ENCODE data around the gene NR6A1.

The NR6A1 gene

DNA sequence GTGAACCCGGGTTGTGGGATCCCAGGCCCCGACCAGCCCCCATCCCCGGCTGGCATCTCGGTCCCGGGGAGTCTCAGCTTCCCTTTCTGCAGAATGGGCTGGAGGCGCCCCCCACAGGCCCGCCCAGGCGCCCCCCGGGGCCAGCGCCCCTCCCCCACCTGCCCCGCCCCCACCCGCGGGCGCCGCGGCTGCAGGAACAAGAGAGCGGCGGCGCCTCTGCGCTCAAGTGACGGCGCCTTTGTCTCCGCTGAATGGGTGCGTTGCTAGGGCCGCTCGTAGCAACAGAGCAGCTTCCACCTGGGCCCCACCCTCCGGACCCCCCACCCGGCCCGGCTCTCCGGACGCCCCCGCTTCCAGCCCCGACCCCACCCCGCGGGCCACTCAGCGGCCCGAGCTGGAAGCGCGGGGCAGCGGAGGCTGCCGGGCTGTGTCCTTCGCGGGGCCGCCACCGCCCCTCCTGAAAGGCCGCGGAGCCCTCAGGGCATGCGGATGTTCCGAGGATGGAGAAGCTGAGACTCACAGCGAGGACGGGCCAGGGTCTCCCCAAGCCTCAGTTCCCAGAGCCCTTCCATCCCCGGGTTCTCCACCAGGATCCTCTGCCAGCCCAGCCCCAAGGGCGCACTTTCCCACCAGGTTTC lies 293.3 kb downstream of the NR6A1 start:
- no peak for DNase-seq (ENCODE audit: extremely low read depth in 1 of 2, low read depth in 1 of 2)

DNA sequence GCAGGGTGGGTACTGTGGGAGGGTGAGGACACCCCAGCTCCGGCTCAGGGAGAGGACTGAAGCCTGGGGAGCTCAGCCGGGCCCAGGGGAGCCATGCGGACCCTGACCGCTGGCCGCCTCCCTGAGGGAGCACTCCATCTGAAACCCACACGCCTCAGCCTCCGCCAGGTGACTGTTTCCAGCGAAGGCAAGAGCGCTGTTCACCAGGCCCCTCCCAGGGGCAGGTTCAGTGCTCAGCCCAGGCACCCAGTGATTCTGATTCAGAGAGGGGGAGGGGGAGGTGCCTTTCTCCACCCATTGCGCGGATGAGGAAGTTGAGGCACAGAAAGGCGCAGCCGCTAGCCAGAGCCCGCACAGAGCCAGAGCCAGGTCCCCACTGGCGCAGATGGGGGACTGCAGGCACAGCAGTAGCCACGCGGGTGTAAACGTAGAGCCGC lies 293.9 kb downstream of the NR6A1 start:
- no peak for DNase-seq (ENCODE audit: extremely low read depth in 1 of 2, low read depth in 1 of 2)

DNA sequence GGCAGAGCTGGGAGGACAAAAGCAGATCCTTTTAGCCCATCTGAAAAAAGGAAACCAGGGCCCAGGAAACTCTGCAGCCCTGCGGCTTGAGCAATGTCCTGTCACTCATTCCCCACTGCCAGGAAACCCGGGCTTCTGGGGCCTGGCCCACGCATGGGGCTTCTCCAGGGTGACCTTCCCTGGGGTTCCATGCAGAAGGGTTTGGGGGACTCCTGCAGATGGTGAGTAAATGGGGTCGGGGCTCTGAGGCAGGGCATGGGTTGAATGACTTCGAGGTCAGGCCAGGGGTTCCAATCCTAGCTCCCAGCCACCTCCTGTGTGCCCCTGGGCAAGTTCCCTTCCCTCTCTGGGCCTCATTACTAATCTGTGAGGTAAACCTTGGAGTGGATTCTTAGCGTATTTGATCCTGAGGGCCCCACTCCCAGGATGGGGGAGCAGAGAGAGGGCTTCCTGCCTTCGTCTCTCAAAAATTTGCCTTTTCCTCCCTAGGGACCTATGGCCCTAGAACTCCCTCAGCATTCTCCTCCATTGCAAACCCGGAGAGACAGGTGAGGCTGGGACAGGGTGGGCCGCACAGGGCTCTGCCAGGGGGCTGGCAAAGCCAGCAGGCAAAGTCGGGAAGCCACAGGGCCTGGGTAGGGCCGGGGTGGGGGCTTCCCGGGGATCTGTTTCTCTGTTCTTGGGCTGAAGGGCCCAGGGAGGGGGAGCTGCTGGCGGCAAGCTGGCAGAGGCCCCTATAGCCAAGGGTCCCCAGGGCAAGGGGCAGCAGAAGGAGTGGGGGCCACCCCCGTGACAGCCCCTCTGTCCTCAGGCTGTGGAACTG lies 295.0 kb downstream of the NR6A1 start:
- DNase-seq (ENCODE audit: extremely low read depth in 1 of 2, low read depth in 1 of 2): no peak

DNA sequence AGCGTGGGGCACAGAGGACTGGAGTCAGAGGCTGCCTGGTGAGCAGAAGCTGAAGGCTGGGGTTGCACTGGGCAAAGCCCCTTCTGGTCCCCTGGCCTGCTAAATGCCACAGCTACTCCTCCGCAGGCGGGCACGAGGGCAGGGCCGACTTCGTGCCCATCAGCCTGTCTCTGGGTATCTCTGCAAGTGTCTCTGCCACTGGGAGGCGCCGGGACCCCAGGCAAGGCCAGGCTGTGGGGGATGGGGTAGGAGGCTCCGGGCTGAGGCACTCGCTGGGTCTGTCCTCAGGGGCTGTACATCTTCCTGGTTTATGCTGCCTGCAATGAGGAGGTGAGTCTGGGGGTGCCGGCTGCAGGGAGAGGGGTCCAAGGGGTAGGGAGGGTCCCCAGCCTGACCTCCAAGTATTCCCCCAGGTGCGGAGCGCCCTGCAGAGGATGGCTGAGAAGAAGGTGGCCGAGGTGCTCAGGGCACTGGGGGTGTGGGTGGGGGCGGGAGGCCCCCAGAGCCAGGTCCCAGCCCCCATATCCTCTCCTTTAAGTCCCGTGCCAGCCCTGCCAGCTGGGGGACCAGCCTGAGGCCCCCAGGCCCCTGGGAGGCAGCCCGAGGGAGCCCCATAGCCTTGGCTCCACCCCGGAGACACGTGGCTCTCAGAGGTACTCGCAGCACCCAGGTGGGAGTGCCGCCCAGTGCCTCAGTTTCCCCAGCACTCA lies 295.8 kb downstream of the NR6A1 start:
- no peak for DNase-seq (ENCODE audit: extremely low read depth in 1 of 2, low read depth in 1 of 2)

DNA sequence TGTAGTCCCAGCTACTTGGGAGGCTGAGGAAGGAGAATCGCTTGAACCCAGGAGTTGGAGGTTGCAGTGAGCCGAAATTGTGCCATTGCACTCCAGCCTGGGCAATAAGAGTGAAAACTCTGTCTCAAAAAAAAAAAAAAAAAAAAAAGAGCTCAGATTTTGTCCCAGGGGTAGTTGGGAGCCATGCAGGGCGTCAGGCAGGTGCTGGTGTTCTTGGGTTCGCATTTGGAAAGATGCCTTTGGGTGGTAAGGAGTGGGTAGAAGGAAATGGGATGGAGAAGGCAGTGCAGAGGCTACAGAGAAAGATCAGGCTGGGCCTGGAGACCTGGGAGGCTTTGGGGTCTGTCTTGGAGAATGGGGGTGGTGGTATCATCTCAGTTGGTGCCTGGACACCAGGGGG lies 297.0 kb downstream of the NR6A1 start:
- no peak for DNase-seq (ENCODE audit: extremely low read depth in 1 of 2, low read depth in 1 of 2)

DNA sequence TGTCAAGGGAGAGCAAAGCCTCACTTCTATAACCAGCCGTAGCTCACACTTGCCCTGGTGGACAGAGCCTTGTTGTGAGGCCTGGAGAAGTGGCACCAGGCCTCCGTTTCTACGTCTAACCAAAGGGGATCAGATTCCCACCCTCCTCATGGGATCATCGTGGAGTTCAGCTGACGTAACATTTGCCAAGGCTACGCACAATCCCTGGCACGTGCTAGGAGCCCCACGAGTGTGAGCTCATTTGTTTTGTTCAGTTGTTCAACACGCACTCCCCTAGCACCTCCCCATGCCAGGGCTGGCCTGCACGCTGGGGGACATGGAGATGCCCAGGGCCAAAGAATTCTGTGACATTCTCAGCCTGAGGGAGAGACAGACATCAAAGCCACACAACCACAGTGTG lies 297.8 kb downstream of the NR6A1 start:
- no peak for DNase-seq (ENCODE audit: extremely low read depth in 1 of 2, low read depth in 1 of 2)

DNA sequence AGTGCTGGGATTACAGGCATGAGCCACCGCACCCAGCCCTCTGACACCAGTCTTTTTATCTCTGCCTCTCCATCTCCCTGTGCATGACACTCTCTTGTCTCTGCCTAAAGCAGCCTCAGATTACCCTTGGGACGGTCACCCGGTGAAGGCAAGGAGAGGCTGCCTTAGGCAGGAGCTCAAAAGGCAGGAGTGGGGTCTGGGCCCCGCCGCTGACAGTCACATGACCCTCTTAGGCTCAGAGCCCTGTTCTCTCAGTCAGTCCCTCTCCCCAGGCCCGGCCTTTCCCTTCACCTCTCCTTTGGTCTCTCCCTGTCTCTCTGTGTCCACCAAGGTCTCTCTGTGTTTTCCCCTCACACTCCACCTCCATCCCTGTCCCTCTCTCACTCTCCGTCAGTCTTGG lies 298.3 kb downstream of the NR6A1 start:
- DNase-seq (ENCODE audit: extremely low read depth in 1 of 2, low read depth in 1 of 2): no peak

DNA sequence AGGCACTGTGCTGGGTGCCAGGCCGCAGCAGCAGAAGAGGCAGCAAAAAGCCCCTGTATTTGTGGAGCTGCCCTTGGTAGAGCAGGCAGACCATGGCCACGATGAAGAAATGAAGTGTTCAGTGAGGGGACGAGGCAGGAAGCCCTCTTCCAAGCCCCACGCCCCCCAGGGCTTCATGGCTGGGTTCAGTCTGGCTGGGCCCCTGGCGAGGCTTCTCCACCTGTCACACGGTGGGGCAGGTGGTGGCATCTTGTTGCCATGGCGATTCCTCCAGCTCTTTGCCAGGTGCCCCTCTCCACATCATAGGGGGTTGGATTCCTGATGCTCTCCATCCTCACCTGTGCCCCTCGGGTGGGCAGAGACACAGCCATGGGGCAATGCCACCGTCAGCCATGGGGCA lies 299.4 kb downstream of the NR6A1 start:
- no peak for DNase-seq (ENCODE audit: extremely low read depth in 1 of 2, low read depth in 1 of 2)

DNA sequence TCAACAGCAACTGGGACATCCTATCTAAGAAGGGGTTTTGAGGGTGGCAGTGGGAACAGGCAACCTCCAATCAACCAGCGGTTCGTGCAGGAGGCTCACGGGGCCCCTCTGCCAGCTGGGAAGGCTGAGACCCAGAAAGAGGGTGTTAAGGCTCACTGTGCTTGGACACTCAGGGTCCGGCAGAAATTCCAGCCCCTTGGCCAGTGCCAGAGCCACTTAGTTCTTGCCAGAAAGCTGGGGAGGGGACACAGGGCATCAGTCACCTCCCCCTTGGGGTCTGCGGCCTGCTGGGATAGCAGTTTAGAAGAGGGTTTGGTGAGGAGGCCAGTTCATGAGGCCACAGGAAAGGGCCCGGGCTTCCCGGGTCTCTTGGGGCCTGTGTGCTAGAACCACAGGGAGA lies 300.4 kb downstream of the NR6A1 start:
- no peak for DNase-seq (ENCODE audit: extremely low read depth in 1 of 2, low read depth in 1 of 2)

DNA sequence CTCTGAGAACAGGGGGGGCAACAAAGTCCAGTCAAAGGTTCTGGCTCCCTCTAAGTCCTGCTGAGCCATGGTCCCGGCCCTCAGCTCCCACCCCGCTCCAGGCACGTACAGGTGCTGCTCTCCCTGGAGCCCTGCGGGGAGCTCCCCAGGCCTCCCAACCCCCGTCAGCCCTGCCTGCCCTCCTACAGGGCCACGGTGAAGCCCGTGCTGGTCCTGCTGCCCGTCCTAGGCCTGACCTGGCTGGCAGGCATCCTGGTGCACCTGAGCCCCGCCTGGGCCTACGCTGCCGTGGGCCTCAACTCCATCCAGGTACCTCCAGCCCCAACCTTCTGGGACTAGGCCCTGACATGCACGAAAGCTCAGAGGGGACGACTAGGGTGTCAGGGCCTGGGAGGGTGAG lies 300.8 kb downstream of the NR6A1 start:
- no peak for DNase-seq (ENCODE audit: extremely low read depth in 1 of 2, low read depth in 1 of 2)

DNA sequence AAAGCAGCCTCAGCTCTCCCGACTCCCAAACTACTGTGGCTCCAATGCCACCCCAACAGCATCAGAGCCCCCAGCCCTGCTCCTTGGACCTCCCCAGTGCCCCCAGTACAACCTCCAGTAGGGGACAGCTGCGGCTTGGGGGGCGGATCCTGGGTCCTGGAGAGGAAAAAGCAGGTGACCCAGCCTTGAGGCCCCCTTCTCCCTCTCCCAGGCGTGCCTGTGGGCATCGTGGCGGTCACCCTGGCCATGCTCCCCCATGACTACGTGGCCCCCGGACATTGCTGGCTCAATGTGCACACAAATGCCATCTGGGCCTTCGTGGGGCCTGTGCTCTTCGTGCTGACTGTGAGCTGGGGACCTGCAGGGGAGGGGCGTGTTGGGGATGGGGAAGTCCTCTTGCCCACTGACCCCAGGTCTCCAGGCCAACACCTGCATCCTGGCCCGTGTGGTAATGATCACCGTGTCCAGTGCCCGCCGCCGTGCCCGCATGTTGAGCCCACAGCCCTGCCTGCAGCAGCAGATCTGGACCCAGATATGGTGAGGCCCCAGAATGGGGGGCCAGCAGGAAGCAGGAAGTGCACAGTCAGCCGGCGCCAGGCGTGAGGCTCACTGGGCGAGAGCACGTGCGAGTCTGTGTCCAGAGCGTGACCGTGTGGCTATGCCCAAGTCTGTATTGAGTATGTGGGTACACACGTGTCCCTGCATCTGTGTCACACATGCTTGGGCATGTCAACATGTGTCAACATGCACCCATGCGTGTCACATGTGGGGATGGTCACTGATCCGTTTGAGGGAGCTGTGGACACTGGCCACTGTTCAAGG lies 301.9 kb downstream of the NR6A1 start:
- no peak for DNase-seq (ENCODE audit: extremely low read depth in 1 of 2, low read depth in 1 of 2)

DNA sequence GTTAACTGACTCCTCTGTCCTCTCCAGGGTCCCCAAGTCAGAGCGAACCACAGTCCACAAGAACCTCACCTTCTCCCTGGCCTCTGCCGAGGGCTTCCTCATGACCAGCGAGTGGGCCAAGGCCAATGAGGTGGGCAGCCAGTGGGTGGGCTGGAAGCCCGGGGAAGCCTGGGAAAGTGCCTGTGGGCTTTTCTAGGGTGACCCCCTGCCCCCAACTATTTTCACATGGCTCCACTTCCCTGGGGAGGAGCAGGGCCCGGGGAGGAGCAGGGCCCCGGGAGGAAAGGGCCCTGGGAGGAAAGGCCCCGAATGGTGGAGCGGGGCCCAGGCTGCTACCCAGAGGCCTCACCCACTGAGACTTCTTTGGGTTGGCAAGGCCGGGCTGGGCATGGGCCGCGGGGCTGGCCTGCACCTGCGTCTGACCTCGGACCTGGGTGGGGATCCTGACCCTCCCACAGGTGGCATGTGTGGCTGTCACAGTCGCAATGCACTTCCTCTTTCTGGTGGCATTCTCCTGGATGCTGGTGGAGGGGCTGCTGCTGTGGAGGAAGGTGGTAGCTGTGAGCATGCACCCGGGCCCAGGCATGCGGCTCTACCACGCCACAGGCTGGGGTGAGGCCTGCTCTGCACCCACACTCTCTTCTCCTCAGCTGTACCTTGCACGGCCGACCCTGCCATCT lies 302.9 kb downstream of the NR6A1 start:
- no peak for DNase-seq (ENCODE audit: extremely low read depth in 1 of 2, low read depth in 1 of 2)

DNA sequence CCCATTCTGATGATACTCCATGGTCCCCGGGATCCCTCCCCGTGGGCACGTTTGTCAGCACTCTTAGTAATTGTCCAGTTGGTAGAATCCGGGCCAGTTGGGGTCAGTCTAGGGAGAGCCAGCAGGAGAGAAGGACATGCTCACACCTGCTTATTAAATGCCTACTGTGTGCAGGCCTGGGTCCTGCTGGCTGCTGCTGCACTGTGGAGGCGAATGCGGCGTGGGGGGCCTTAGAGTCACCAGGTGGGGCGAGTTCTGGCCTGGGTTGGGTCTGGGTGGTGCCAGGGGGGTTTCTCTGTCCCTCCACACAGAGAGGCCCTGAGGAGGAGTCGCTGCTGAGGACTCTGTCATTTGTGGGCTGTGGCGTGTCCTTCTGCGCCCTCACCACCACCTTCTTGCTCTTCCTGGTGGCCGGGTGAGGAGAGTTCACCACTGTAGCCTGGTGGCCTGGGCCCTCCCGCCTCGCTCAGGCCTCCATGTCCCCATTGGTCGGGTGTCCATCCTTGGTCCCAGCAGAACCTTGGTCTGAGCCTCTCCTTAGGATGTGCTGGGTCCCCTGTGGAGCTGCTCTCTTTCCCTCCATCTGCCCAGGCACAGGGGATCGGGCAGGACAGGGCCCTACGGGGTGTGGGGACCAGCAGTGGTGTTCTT lies 303.6 kb downstream of the NR6A1 start:
- no peak for DNase-seq (ENCODE audit: extremely low read depth in 1 of 2, low read depth in 1 of 2)

Data from activated CD8-positive, alpha-beta memory T cell treated with anti-CD3 and anti-CD28 coated beads for 1 hour (primary cell).